Activated T-cell treated with anti-CD3 and anti-CD28 coated beads, Interleukin-2, amount 50 U/mL, for 24 hours (primary cell): ENCODE measurements around the gene ICE2.
A peak's percentile ranks its signal among the peaks of the same experiment; 100 is the strongest.

Experiments used
- DNase-seq: peaks from one replicate; pipeline ENCODE4 v3.0.0-alpha.2; 2020
- H3K27ac Mint-ChIP-seq: 2 replicates; pipeline ENCODE4 v1.8.0; 2020; ENCODE audit warnings: mild to moderate bottlenecking, mixed read lengths
- H3K27me3 Mint-ChIP-seq: 2 replicates; pipeline ENCODE4 v1.8.0; 2020; ENCODE audit warnings: mixed read lengths
- H3K36me3 Mint-ChIP-seq: 2 replicates; pipeline ENCODE4 v1.8.0; 2020; ENCODE audit warnings: low read depth, mixed read lengths
- H3K4me1 Mint-ChIP-seq: 2 replicates; pipeline ENCODE4 v1.8.0; 2020; ENCODE audit warnings: low read depth, mixed read lengths
- H3K4me3 Mint-ChIP-seq: 2 replicates; pipeline ENCODE4 v1.8.0; 2020; ENCODE audit warnings: mild to moderate bottlenecking, moderate library complexity, mixed read lengths
- H3K9me3 Mint-ChIP-seq: 2 replicates; pipeline ENCODE4 v1.8.0; 2020; ENCODE audit warnings: mixed read lengths

ICE2 gene

DNA sequence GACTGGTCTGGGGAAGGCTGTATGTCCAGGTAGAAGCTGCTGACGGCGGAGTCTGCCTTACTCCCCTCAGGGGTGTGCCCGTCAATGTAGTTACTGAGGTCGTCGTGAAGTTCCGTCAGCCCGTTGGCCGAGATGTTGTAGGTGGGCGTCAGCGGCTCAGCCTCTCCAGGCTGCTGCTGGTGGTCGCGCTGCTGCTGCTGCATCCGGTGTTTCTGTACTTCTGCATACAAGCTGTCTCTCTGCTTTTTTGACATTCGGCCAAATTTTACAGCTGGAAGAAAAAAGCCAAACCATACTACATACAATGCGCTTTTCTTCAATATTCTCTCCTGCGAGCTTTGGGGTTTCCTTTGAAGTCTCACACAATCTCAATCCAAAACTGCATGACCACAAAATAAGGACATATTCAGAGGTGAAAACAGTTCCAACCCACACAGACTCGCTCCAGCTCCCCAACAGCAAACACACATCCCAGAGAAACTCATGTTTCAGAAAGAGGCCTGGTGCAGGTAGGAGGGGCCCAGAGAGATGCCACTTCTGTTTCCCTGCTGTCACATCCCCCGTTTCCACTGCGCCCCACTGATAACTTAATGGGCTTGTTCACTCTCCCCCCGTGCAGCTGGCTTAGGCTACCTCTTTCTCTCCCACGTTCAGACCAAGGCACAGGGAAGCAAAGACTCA lies 32.5 kb upstream of the ICE2 start:
- Mint-ChIP-seq H3K27ac (peak overlapping the region; percentile 59), H3K4me1 (peaks cover 62% of the 10 kb centered on the region), H3K27me3 (no peaks in the 10 kb centered on the region), H3K36me3 (peaks cover 86% of the 10 kb centered on the region), H3K4me3 (peak overlapping the region; percentile 23), H3K9me3 (no peaks in the 10 kb centered on the region)
- DNase-seq = no peak

DNA sequence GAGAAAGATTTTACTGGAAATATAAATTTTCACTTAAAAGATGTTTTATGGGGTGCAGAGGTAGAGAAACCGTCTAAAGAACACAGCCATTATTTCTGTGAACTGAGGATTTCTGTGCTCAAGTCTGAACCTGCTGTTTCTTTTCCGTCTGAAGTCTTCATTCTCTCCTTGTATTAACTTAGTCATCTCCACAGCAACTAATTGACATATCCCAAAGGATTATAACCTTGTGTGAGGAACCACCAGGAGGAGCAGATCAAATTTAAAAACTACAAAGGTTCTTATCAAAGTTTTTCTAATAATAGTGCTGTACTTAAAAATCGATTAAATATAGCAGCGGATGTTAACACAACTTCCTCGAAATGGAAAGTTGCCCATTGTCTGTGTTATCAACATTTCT lies 31.1 kb upstream of the ICE2 start:
- peaks cover 92% of the 10 kb centered on the region for H3K36me3 Mint-ChIP-seq
- no peak for DNase-seq
- no peaks in the 10 kb centered on the region for H3K27me3 Mint-ChIP-seq
- H3K4me3 Mint-ChIP-seq = peak overlapping the region; percentile 31
- peak overlapping the region; percentile 71 for H3K27ac Mint-ChIP-seq
- H3K9me3 Mint-ChIP-seq = no peaks in the 10 kb centered on the region
- peaks cover 62% of the 10 kb centered on the region for H3K4me1 Mint-ChIP-seq

DNA sequence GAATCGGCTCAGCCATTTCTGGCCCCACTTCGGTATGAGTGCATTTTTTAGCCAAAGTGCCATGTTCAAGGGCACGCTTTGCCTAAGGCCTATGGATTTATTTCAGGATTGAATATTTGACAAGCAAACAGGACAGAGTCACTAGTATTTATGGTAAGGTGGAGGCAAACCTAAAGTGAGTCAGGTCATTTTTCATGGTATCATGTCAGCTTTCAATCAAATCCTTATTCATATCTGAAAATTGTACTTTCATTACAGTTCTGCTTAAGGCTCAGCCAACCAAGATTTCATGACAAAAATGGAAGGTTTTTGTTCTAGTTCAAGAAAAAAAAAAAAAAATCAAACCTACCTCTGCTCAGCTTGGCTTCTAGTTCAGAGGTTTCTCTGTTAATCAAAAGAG lies 30.5 kb upstream of the ICE2 start:
- Mint-ChIP-seq H3K27ac (peak overlapping the region; percentile 88), H3K27me3 (no peaks in the 10 kb centered on the region), H3K36me3 (peaks cover 92% of the 10 kb centered on the region), H3K9me3 (no peaks in the 10 kb centered on the region), H3K4me1 (peaks cover 62% of the 10 kb centered on the region), H3K4me3 (peak overlapping the region; percentile 31)
- no peak for DNase-seq

DNA sequence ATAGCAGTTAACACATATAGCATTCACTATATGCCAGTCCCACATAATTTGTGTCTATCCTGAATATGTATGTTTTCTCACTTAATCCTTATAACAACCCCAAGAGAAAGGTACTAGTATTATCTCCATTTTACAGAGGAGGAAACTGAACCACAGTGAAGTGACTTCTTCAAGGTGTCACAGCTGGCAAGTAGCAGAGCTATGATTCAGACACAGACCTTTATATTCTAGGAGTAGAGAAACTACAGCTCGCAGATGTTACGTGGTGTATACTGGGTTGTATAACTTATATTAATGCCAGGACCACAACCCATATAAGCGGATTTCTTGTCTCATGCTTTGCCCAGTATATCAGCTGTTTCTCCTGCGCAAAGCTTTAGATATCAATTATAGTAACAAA lies 29.5 kb upstream of the ICE2 start:
- no peaks in the 10 kb centered on the region for H3K27me3 Mint-ChIP-seq
- peaks cover 89% of the 10 kb centered on the region for H3K36me3 Mint-ChIP-seq
- no peaks in the 10 kb centered on the region for H3K9me3 Mint-ChIP-seq
- H3K4me3 Mint-ChIP-seq = no peak overlapping the region
- no peak for DNase-seq
- H3K4me1 Mint-ChIP-seq = peaks cover 56% of the 10 kb centered on the region
- peak overlapping the region; percentile 90 for H3K27ac Mint-ChIP-seq

DNA sequence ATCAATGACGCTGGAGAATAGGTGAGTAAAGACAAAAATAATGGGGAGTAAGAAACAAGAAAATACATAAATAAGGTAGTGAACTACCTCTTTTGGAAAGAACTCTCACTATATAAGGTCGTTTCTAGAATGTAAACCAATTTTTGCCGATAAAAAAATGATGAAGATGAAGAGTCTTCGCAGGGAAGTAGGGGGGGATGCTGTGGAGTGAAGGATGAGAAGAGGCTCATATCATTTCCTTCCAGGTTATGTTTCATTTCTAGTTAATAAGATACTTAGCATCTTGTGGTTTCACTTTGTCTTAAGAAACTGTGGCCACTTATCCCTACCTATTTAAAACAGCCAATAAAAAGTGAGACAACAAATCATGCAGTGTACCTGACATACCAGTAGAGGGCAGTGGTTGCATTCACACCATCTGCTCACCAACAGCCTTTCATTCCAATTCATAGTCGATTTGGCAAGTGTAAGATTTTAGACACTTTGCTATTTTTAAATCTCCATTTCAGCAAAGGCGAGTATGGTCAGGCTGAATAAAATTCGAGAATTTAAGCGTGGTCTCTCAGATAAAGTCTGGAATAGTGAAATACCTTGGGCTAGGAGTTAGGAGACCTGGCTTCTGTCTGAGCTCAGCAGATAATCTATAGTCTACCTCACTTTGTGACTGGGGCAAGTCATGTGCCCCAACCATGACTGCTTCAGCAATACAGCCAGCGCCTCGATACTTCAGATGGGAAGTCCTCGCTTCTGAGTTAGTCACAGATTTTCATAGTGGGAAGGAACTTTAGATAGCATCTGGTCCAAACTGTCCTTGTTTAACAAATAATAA lies 28.9 kb upstream of the ICE2 start:
- Mint-ChIP-seq H3K4me1 (peaks cover 54% of the 10 kb centered on the region), H3K36me3 (peaks cover 89% of the 10 kb centered on the region), H3K27me3 (no peaks in the 10 kb centered on the region), H3K4me3 (no peak overlapping the region), H3K9me3 (no peaks in the 10 kb centered on the region), H3K27ac (peak overlapping the region; percentile 90)
- DNase-seq = no peak

DNA sequence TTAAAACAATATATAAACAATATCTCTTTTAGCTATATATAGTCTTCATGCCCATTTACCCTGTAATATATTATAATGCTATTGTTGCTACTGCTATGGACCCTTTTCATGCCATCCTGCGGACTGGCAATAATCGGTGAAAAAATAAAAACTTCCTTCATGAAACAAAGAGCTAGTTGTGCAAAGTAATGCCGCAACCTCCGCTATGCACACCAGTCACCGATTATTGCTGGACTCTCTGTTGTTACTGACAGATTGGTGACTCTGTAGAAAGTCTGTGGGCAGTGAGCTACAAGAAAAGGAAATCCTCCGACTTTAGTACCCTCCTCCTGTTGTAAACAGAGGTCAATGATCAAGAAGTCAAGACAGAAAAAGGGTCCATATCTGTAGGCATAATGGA lies 17.9 kb upstream of the ICE2 start:
- Mint-ChIP-seq H3K36me3 (peaks cover 80% of the 10 kb centered on the region), H3K9me3 (no peaks in the 10 kb centered on the region), H3K27ac (no peak overlapping the region), H3K27me3 (no peaks in the 10 kb centered on the region), H3K4me3 (no peak overlapping the region), H3K4me1 (peaks cover 7% of the 10 kb centered on the region)
- no peak for DNase-seq

DNA sequence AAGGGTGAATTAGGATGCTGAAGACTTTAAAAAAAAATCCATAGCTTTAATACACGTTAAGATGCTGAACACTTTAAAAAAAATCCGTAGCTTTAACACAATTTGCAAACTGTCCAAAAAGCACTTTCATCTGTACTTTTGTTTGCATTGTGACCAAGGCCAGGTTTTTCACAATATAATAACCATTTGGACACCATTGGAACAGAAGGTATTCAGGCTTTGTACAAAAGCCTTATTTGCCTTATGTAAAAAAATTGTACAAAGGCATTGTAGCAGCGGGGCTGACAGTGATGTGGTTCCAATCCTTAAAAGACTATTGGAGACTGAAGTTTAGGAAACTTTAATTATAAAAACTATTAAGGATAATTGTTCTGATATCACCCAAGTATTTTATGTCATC lies 15.2 kb upstream of the ICE2 start:
- DNase-seq = no peak
- Mint-ChIP-seq H3K4me3 (no peak overlapping the region), H3K9me3 (no peaks in the 10 kb centered on the region), H3K4me1 (peaks cover 12% of the 10 kb centered on the region), H3K36me3 (peaks cover 64% of the 10 kb centered on the region), H3K27ac (no peak overlapping the region), H3K27me3 (no peaks in the 10 kb centered on the region)

DNA sequence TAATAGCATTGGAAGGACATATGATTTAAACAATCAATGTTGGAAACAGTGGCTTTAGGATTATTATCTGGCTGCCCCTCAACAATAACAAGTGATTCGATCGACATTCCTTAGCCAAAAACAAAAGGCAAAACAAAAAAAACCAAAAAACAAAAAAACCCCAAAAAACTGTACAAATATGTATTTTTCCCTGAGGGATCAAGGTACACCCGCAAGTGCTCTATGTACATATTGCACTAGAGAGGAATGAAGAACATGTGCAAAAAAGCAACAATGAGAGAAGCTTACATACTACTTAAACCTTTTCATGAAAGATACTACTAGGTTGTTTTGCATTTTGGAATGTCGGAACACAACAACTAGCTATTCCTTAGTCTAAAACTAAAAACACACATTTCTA lies 14.2 kb upstream of the ICE2 start:
- Mint-ChIP-seq H3K36me3 (peaks cover 61% of the 10 kb centered on the region), H3K4me1 (peaks cover 12% of the 10 kb centered on the region), H3K27ac (peak overlapping the region; percentile 74), H3K27me3 (no peaks in the 10 kb centered on the region), H3K4me3 (no peak overlapping the region), H3K9me3 (no peaks in the 10 kb centered on the region)
- no peak for DNase-seq

DNA sequence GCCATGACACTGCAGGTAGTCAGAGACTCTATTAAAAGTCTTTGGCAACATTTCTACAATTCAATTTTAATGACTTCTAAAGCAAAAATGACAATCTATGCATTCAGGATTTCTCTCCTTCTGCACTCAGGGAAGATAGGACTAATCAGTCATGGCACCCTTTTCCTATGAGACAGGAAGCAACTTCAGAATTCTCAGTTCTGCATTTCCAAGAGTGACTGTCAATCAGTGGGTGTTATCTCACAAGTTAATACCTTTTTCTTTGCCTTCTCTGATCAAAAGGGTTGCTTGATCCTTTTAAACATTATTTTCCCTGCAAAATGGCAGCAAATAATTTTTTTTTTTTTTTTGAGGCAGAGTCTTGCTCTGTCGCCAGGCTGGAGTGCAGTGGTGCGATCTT lies 7.8 kb upstream of the ICE2 start:
- H3K36me3 Mint-ChIP-seq = peaks cover 21% of the 10 kb centered on the region
- no peaks in the 10 kb centered on the region for H3K27me3 Mint-ChIP-seq
- DNase-seq = no peak
- peaks cover 38% of the 10 kb centered on the region for H3K4me1 Mint-ChIP-seq
- H3K9me3 Mint-ChIP-seq = no peaks in the 10 kb centered on the region
- no peak overlapping the region for H3K4me3 Mint-ChIP-seq
- no peak overlapping the region for H3K27ac Mint-ChIP-seq

DNA sequence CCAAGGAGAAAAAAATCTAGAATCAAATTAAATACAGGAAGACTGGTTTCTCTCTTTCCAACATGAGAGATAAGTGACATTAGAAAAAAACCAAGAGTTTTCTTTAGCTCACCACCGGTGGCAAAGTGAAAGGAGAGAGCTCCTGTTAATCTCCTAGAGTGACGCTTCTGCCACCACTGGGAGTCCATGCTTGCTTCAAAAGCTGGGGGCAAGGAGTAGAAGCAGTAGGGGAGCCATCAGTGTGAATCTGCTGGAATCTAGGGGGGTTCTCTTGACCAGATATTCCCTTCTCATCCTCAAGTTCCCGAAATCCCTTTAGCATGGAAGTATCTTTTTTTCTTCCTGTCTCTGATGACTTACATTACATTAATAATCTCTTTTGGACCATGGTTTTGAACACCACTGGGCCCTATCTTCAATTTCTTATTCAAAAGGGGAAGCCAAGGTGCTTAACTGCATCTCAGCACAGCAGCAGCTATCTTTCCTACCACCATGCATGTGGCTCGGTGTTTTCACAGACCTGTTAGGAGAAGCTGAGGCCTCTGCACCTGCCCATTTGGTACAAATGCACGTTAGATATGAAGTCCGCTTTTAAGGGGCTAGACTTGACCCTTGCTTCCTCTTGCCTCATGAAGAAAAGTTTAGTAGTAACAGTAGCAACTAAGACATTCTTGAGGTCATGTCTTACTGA lies 6.6 kb upstream of the ICE2 start:
- Mint-ChIP-seq H3K36me3 (peaks cover 19% of the 10 kb centered on the region), H3K27ac (no peak overlapping the region)

DNA sequence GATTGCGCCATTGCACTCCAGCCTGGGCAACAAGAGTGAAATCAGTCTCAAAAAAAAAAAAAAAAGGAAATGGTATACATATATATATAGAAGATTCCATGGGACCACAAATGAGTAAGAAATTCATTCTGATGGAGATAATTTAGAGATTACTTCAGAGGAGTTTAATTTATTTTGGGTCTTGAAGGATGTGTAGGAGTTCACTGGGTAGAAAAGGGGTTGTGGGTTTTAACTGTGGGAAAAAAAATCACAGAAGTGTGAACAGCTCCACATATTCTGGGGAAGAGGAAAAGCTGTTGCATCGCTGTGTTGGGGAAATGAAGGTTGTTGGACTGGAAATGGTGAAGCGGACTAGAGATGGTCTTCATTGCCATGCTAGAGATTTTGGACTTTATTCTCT lies 4.1 kb upstream of the ICE2 start:
- peaks cover 20% of the 10 kb centered on the region for H3K36me3 Mint-ChIP-seq
- H3K27me3 Mint-ChIP-seq = no peaks in the 10 kb centered on the region
- no peak overlapping the region for H3K4me3 Mint-ChIP-seq
- H3K4me1 Mint-ChIP-seq = peaks cover 58% of the 10 kb centered on the region
- no peak for DNase-seq
- H3K9me3 Mint-ChIP-seq = no peaks in the 10 kb centered on the region
- no peak overlapping the region for H3K27ac Mint-ChIP-seq

More for the DNA sequence above, 6.6 kb upstream of the ICE2 start:
- H3K9me3 Mint-ChIP-seq = no peaks in the 10 kb centered on the region
- no peaks in the 10 kb centered on the region for H3K27me3 Mint-ChIP-seq
- DNase-seq = no peak
- H3K4me3 Mint-ChIP-seq = no peak overlapping the region
- peaks cover 42% of the 10 kb centered on the region for H3K4me1 Mint-ChIP-seq

DNA sequence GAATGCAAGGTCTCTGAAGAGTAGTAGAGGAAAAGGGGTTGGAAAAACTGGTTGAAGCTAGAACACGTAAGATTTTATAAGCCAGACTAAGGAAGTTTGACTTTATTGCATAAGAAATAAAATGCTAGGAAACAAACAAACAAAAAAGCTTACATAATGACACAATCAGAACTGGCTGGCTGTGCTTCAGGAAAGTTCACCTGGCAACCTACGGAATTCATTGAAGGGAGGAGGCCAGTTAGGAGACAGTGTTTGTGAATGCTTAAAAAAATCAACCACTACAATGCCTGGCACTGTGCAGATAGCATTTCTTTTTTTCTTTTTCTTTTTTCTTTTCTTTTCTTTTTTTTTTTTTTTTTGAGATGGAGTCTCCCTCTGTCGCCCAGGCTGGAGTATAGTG lies 1.9 kb upstream of the ICE2 start:
- Mint-ChIP-seq H3K9me3 (no peaks in the 10 kb centered on the region), H3K4me1 (peaks cover 73% of the 10 kb centered on the region), H3K4me3 (no peak overlapping the region), H3K36me3 (peaks cover 36% of the 10 kb centered on the region), H3K27me3 (no peaks in the 10 kb centered on the region), H3K27ac (no peak overlapping the region)
- no peak for DNase-seq

DNA sequence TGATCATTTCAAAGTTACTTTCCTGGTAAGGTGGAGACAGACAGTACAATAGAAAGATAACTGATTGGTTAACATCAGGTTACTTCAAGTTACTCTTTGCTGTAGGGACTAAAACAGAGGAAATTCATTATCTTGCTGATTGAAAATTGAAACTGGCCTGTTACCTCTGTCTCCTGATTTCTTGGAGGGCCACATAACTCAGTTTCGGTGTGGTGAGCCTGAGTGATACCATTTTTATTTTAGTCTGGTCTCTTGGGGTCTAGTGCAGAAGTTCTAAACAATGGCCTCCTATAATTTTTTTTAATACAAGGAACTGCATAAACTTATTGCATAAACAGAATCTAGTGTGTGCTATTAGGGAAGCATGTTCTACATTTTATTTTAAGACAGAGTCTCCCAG lies 1.2 kb upstream of the ICE2 start:
- Mint-ChIP-seq H3K4me3 (peak overlapping the region; percentile 98), H3K9me3 (no peaks in the 10 kb centered on the region), H3K27ac (peak overlapping the region; percentile 99), H3K4me1 (peaks cover 68% of the 10 kb centered on the region), H3K27me3 (no peaks in the 10 kb centered on the region), H3K36me3 (peaks cover 40% of the 10 kb centered on the region)
- no peak for DNase-seq

DNA sequence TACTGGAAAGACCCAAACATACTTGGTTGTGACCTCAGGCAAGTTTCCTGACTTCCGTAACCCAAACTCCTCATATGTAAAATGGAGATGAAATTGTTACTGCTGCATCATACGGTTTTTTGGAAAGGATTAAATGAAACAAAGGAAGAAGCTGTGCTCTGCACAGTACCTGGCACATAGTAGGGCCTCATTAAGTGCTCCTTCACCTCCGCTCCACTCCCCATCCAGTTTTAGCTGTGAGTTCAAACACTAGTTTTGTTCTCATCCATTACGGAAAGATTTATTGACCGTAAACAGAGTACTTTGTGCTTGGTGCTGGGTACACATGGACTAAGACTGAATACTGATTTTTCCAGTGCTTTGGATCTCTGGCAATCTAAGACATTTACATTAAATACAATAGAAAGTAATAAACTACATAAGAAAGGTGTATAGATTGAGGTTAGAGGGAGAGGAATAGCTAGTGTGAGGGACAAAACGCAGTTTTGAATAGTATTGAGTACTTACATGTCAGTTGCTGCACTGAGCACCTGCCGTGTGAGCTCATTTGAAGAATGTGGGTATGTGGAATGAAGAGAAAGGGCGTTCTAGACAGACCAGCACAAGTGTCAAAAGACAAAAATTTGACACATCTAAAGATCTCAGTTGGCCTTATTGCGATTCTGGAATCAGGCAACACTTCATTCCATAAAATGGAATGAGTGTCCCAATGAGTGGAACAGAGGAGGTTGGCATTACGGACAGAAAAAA lies 594 bp upstream of the ICE2 start:
- peaks cover 69% of the 10 kb centered on the region for H3K4me1 Mint-ChIP-seq
- H3K27ac Mint-ChIP-seq = peak overlapping the region; percentile 99
- no peaks in the 10 kb centered on the region for H3K9me3 Mint-ChIP-seq
- no peaks in the 10 kb centered on the region for H3K27me3 Mint-ChIP-seq
- DNase-seq = no peak
- peaks cover 46% of the 10 kb centered on the region for H3K36me3 Mint-ChIP-seq
- peak overlapping the region; percentile 98 for H3K4me3 Mint-ChIP-seq
